RWPE2 (cell line): Measurements from ENCODE around the gene DIP2C.

ENCODE experiments used
- ATAC-seq: fragments of 200-7000 bp; cut with Tn5 transposase; 3 replicates; pipeline ENCODE4 v1.9.1; 2021; ENCODE audit warnings: low read depth
- DNase-seq: peaks from one replicate; pipeline ENCODE4 v3.0.0-alpha.2; 2020; ENCODE audit warnings: low spot score
- H3K27ac ChIP-seq: fragments of 450-650 bp; 2 replicates; pipeline ENCODE4 v1.5.1; 2017; ENCODE audit warnings: mild to moderate bottlenecking; ENCODE audit not compliant: poor library complexity, severe bottlenecking
- H3K27me3 ChIP-seq: fragments of 250-450 bp; sonication (Bioruptor Pico); 2 replicates; pipeline ENCODE4 v1.5.1; 2021; ENCODE audit warnings: mild to moderate bottlenecking, moderate library complexity; ENCODE audit not compliant: insufficient read depth, poor library complexity, severe bottlenecking
- H3K36me3 ChIP-seq: fragments of 250-450 bp; sonication (Bioruptor Pico); 2 replicates; pipeline ENCODE4 v1.5.1; 2020; ENCODE audit warnings: low read depth, mild to moderate bottlenecking, moderate library complexity
- H3K4me1 ChIP-seq: fragments of 250-450 bp; sonication (Bioruptor Pico); 2 replicates; pipeline ENCODE4 v1.5.1; 2021; ENCODE audit warnings: mild to moderate bottlenecking, moderate library complexity; ENCODE audit not compliant: insufficient read depth, poor library complexity, severe bottlenecking
- H3K4me3 ChIP-seq: fragments of 250-450 bp; sonication (Bioruptor Pico); 2 replicates; pipeline ENCODE4 v1.5.1; 2021; ENCODE audit warnings: mild to moderate bottlenecking, moderate library complexity; ENCODE audit not compliant: severe bottlenecking
- H3K9me3 ChIP-seq: fragments of 250-450 bp; sonication (Bioruptor Pico); 2 replicates; pipeline ENCODE4 v1.5.1; 2021; ENCODE audit warnings: mild to moderate bottlenecking, moderate library complexity; ENCODE audit not compliant: severe bottlenecking
- TF ChIP-seq, protein P1 (sequence below): fragments of 450-650 bp; IDR thresholded peaks from one replicate; pipeline ENCODE4 v1.5.1; 2017; ENCODE audit warnings: mild to moderate bottlenecking, moderate library complexity; ENCODE audit not compliant: poor library complexity, severe bottlenecking

Gene DIP2C

DNA sequence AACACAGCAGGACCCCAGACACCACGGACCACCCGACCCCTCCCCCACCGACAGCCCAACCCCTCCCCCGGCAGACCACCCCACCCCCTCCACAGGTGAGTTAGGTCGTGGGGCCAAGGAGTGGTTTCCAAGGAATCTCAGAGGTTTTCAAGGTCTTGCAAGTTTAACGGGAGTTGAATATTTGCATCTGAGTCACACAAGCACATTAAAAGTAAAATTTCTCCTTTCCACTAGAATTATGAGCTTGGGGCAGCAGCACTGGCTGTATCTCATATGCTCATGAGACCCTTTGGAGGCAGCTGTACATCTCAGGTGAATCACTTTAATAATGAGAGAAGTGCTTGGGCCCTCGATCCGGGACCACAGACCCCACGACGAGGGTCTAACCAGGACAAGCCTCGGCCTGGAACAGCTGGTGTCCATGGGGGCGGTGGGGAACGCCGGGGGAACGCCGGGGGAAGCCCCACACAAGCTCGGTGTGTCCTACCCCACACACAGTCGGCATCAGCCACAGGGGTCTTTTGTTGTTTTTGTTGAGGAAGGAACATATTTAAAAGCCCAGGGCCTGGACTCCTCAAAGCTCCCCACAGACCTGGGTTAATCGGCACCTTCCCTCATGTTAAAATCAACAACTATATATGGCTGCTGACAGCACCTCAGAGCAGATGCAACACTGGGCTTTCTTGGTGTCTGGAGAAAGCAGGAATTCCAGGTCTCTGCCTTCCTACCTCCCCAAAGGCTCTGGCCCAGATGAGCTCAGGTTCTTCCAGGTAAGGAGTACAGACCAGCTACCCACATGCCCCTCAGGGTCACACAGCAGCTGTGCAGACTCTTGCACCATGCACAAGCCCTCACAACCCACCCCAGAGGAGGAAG, 130.3 kb downstream of the DIP2C start:
- no peaks in the 10 kb centered on the region for H3K9me3 ChIP-seq
- TF ChIP-seq, protein P1, sequence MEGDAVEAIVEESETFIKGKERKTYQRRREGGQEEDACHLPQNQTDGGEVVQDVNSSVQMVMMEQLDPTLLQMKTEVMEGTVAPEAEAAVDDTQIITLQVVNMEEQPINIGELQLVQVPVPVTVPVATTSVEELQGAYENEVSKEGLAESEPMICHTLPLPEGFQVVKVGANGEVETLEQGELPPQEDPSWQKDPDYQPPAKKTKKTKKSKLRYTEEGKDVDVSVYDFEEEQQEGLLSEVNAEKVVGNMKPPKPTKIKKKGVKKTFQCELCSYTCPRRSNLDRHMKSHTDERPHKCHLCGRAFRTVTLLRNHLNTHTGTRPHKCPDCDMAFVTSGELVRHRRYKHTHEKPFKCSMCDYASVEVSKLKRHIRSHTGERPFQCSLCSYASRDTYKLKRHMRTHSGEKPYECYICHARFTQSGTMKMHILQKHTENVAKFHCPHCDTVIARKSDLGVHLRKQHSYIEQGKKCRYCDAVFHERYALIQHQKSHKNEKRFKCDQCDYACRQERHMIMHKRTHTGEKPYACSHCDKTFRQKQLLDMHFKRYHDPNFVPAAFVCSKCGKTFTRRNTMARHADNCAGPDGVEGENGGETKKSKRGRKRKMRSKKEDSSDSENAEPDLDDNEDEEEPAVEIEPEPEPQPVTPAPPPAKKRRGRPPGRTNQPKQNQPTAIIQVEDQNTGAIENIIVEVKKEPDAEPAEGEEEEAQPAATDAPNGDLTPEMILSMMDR: no peak
- H3K4me1 ChIP-seq: no peaks in the 10 kb centered on the region
- H3K4me3 ChIP-seq: no peak overlapping the region
- DNase-seq (no peak), ATAC-seq (no peak)
- H3K36me3 ChIP-seq: no peaks in the 10 kb centered on the region
- no peaks in the 10 kb centered on the region for H3K27me3 ChIP-seq
- H3K27ac ChIP-seq: no peak overlapping the region

GRCh38 chr10:558364-558763, 131.1 kb downstream of the DIP2C start:
- Histone ChIP-seq H3K36me3 (no peaks in the 10 kb centered on the region), H3K4me1 (no peaks in the 10 kb centered on the region), H3K9me3 (no peaks in the 10 kb centered on the region), H3K27me3 (no peaks in the 10 kb centered on the region), H3K4me3 (no peak overlapping the region), H3K27ac (no peak overlapping the region)
- TF ChIP-seq, protein P1: no peak
- ATAC-seq (no peak), DNase-seq (no peak)

- Histone ChIP-seq H3K4me1 (no peaks in the 10 kb centered on the region), H3K36me3 (no peaks in the 10 kb centered on the region), H3K27ac (no peak overlapping the region), H3K9me3 (no peaks in the 10 kb centered on the region), H3K4me3 (no peak overlapping the region), H3K27me3 (no peaks in the 10 kb centered on the region)
- ATAC-seq (no peak), DNase-seq (no peak)
- TF ChIP-seq, protein P1: no peak
Measured at GRCh38 chr10:557792-558328, 131.6 kb downstream of the DIP2C start.

- Histone ChIP-seq H3K9me3 (no peaks in the 10 kb centered on the region), H3K27me3 (no peaks in the 10 kb centered on the region), H3K4me3 (no peak overlapping the region), H3K4me1 (no peaks in the 10 kb centered on the region), H3K36me3 (no peaks in the 10 kb centered on the region), H3K27ac (no peak overlapping the region)
- TF ChIP-seq, protein P1: no peak
- ATAC-seq: no peak
- no peak for DNase-seq
Measured at GRCh38 chr10:556971-557637, 132.4 kb downstream of the DIP2C start.
